ENCODE data around the gene PPP1R1A.

PPP1R1A gene

DNA sequence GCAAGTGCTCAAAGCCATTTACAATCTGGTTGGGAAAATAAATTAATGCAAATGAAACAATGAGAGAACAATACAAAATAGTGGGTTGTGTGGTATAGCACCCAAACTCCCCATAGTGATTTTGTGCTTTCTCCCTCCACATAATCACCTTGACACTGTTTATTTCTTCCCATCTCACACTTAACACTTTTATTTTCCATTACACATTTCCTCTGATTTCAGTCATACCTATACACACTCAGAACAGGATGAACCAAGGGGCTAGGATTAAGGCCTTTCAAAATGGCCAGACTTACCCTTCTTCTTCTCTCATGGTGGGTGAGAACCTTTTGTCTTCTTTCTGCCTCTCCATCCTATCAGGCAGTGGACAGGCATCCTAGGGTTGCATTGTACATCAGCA lies 53.0 kb downstream of the PPP1R1A start:
- no peak for DNase-seq (ENCODE audit: low spot score)

- no peak for DNase-seq (ENCODE audit: low spot score)
Observed at GRCh38 chr12:54529581-54529980, 58.9 kb downstream of the PPP1R1A start.

All from cerebellar cortex (tissue), 1 donor.